GM18520 (cell line): ENCODE results near the gene MTARC2.
A peak's percentile ranks its signal among the peaks of the same experiment; 100 is the strongest.

Experiments
- ATAC-seq: cut with Tn5 transposase; IDR thresholded peaks from one replicate; pipeline ENCODE4 v1.9.1; 2021; ENCODE audit not compliant: unreplicated experiment

MTARC2 gene

GRCh38 chr1:220797044-220797443 is 48.9 kb downstream of the MTARC2 start:
- ATAC-seq: no peak

GRCh38 chr1:220797553-220797952 is 49.4 kb downstream of the MTARC2 start:
- no peak for ATAC-seq

- ATAC-seq: no peak
These were observed 50.2 kb downstream of the MTARC2 start for GRCh38 chr1:220798338-220798737.

- no peak for ATAC-seq
These were observed 52.1 kb downstream of the MTARC2 start for GRCh38 chr1:220800262-220800661.

- no peak for ATAC-seq
These were observed 55.5 kb downstream of the MTARC2 start for GRCh38 chr1:220803401-220804201.

- ATAC-seq: no peak
These were observed 56.1 kb downstream of the MTARC2 start for GRCh38 chr1:220804202-220804586.

GRCh38 chr1:220806408-220806807 is 58.3 kb downstream of the MTARC2 start:
- ATAC-seq: no peak

- no peak for ATAC-seq
These were observed 59.6 kb downstream of the MTARC2 start for GRCh38 chr1:220807726-220808125.

- no peak for ATAC-seq
These were observed 60.4 kb downstream of the MTARC2 start for GRCh38 chr1:220808345-220809186.

GRCh38 chr1:220809187-220809550 is 61.0 kb downstream of the MTARC2 start:
- ATAC-seq: no peak

- ATAC-seq: no peak
These were observed 61.6 kb downstream of the MTARC2 start for GRCh38 chr1:220809704-220810103.

GRCh38 chr1:220810179-220810653 is 62.1 kb downstream of the MTARC2 start:
- peak; percentile 74 for ATAC-seq

GRCh38 chr1:220810963-220811362 is 62.8 kb downstream of the MTARC2 start:
- no peak for ATAC-seq

- ATAC-seq: no peak
These were observed 63.6 kb downstream of the MTARC2 start for GRCh38 chr1:220811695-220812094.

GRCh38 chr1:220812308-220812707 is 64.2 kb downstream of the MTARC2 start:
- ATAC-seq: no peak

- ATAC-seq: no peak
These were observed 64.9 kb downstream of the MTARC2 start for GRCh38 chr1:220813013-220813412.

GRCh38 chr1:220815409-220815808 is 67.3 kb downstream of the MTARC2 start:
- no peak for ATAC-seq

GRCh38 chr1:220817907-220818306 is 69.8 kb downstream of the MTARC2 start:
- ATAC-seq: no peak

GRCh38 chr1:220818421-220819173 is 70.5 kb downstream of the MTARC2 start:
- no peak for ATAC-seq

- no peak for ATAC-seq
These were observed 71.4 kb downstream of the MTARC2 start for GRCh38 chr1:220819467-220820026.
